NCI-H748 (cell line): ENCODE measurements around the gene MYH7.
"Not testable (repeated sequence)": the region's sequence is repeated elsewhere in the genome, so short reads cannot be mapped to it uniquely, and the experiment has no call there.

Experiments
- DNase-seq: peaks from one replicate; lab custom pipeline; 2025; ENCODE audit not compliant: unreplicated experiment; lab: John Stamatoyannopoulos, UW

Gene MYH7

GRCh38 chr14:23435543-23436326 is at the start of gene MYH7:
TSS of gene MYH7 (minus strand) at chr14:23435660. CDS start at chr14:23433732, 1,928 bp downstream.
- no peak for DNase-seq

GRCh38 chr14:23483236-23483854 is 47.9 kb upstream of the MYH7 start:
- peak; percentile 72 for DNase-seq

- no peak for DNase-seq
Observed at GRCh38 chr14:23482823-23483148, 47.3 kb upstream of the MYH7 start.

DNA sequence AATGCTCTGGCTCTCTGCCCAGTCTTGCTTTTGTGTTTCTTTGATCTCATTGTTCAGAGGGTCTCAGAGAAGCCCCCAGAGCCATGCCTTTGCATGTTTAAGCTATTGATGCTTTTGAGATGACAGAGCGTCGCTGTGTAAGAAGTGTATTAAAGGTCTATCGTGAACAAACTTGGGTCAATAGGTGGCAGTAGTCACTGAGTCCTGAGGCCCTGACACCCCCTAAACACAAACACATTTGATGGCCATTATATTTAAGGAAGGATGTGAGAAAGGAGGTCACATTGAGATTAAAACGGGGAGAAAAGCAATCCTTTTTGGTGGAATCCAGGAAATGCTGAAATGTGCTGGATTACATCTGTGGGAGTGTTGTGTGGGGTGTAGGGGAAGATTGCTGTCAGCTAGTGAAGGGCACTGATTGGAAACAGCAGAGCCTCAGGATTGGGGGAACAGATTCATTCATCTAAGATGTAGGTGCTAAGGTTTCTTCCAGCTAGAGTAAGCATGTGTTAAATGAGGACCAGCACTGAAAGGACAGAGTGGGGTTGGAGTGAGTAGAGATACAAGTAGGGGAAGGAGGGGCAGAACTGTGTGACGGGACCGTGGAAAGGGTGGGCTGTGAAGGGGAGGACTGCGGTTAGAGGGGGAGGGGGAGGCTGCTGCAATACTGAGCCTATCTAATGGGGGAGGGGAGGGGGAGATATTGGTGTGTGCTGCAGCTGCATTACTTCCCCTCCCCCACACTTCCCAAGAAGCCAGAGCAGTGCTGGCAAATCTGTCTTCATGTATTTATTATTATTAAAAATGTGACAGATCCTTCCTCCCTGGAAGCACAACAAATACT is 46.7 kb upstream of the MYH7 start:
- no peak for DNase-seq

GRCh38 chr14:23481362-23481970 is 46.0 kb upstream of the MYH7 start:
- DNase-seq = no peak

DNA sequence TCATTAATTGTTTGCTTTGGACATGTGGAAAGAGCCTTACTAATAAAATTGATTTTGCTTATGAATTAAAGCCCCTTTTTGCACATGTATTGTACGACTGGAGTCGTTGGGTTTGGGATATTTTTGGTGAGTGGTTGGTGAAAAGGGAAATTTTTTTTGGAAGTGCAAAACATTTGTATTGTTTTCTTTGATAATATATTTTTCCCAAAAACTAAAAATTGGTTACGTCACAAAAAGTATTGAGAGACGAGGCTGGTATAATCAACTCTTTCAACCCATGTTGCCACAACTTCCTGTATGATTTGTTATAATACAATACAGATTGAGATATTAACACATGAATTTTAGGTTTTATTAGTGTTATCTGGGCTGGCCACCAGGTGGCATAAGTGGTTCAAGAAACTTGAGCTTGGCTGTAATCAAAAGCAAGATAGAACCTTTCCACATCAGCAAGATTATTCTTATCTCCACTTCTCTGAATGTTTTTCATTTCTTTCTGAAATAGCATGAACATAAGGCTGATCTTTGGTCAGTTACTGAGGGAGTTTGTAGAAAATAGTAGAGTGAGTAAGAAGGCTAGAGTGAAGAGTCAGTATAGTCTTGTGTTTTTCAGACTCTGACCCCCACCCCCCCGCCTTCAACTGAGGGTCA is 42.8 kb upstream of the MYH7 start:
- DNase-seq = peak; percentile 63

DNA sequence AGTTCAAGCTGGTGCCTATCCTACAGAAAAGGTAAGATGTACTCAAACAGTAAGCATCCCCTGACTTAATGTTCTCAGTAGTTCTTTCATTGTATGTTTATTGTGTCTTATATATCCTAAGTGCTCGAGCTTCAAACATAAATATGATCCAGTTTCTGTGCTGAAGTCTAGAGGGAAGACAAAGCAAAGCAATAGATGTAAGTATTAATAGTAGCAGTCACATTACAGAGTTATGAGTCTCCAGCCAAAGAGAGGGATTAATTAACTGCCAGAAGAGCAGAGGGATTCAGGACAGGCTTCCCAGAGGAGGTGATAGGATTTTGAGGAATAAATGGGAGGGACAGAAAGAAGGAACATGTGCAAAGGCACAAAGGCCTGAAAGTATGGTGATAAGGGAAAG is 35.5 kb upstream of the MYH7 start:
- DNase-seq = no peak

GRCh38 chr14:23469906-23470403 is 34.5 kb upstream of the MYH7 start:
- DNase-seq = no peak

- peak; percentile 99 for DNase-seq
Observed at GRCh38 chr14:23469127-23469905, 33.9 kb upstream of the MYH7 start, which contains the start of gene NGDN. TSS of gene NGDN (plus strand) at chr14:23469703. CDS start at chr14:23469716, 13 bp downstream.

DNA sequence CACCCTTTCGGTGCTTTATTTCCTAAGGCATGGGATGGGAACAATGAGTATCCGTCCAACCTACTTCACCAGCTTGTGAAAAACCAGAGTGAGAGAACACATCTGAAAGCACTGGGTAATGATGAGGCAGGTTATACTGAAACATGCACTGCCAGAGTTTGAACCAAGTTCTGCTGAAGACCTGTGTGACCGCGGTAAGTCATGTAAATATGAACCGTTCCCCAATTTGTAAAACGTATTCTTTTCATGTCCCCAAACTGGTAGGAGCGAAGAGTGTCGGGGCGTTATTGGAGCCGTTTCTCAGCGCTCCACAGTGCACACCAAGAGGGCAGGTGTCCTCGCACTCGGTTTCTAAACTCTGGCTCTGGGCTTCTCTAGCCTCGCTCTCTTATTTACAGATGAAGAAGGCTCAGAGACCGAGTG is 33.3 kb upstream of the MYH7 start:
- no peak for DNase-seq

- no peak for DNase-seq
Observed at GRCh38 chr14:23465261-23465660, 29.8 kb upstream of the MYH7 start.

GRCh38 chr14:23464700-23465099 is 29.2 kb upstream of the MYH7 start:
- no peak for DNase-seq

DNA sequence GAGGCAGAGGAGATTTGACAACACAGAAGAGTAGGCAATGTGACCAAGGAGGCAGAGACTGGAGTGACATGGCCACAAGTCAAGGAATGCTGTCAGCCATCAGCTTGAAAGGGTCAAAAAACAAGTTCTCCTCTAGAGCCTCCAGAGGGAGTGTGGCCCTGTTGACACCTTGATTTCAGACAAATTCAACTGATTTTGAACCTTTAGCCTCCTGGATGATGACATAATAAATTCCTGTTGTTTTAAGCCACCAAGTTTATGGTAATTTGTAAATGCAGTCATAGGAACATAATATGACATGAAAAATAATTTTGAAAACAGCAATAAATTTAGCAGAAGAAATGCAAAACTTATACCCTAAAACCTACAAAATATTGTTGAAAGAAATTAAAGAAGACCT is 25.5 kb upstream of the MYH7 start:
- DNase-seq = no peak

DNA sequence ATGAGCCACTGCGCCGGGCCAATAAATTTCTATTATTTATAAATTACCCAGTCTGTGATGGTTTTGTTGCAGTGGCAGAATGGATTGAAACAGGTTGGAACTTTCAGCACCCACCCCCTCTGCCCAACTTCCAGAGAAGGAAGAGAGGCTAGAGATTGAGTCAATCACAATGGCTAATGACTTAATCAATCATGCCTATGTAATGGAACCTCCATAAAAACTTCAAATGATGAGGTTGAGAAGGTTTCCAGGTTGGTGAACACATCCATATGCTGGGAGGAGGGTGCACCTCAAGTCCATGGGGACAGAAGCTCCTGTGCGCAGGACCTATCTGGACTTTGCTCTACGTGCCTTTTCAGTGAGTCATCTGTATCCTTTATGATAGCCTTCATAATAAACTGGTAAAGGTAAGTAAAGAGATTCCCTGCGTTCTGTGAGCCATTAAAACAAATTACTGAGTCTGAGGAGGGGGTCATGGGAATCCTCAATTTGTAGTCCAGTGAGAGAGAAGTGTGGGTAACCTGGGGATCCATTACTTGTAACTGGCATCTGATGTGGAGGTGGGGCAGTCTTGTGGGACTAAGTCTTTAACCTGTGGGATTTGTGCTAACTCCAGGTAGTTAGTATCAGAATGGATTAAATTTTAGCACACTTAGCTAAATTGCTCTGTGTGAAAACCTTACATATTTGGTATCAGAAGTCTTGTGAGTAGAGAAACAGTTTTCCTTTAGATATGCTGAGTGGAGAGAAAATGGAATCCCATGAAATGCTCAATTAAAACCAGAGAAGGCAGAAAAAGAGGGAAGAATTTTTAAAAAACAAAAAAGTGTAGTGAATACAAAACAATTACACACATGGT is 22.4 kb upstream of the MYH7 start:
- no peak for DNase-seq

- DNase-seq = not testable (repeated sequence)
Observed at GRCh38 chr14:23456883-23457586, 21.6 kb upstream of the MYH7 start.

GRCh38 chr14:23454445-23454856 is 19.0 kb upstream of the MYH7 start:
- no peak for DNase-seq

DNA sequence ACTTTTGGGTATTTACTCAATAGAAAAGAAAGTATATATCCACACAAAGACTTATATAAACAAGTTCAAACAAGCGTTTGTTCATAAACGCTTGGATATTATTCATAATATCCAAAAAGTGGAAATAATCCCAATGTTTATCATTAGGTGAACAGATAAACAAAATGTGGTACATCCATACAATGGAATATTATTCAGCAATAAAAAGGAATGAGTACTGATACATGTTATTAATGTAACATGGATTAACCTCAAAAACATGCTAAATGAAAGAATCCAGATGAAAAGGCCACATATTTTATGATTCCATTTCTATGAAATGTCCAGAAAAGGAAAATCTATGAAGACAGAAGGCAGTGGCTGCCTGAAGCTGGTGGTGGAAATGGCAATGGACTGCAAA is 16.8 kb upstream of the MYH7 start:
- no peak for DNase-seq

DNA sequence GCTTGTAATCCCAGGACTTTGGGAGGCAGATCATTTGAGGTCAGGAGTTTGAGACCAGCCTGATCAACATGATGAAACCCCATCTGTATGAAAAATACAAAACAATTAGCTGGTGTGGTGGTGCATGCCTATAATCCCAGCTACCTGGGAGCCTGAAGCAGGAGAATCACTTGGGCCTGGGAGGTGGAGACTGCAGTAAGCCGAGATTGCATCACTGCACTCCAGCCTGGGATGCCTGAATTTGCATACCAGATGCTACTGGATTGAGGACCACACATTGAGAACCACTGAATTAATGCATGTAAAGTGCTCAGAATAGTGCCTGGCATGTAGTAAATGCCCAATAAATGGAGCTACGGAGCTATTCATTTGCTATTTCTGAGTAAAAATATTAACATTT is 14.9 kb upstream of the MYH7 start:
- DNase-seq = no peak
